Measurements from ENCODE around the gene TGFA.
A peak's percentile ranks its signal among the peaks of the same experiment; 100 is the strongest.

TGFA gene

DNA sequence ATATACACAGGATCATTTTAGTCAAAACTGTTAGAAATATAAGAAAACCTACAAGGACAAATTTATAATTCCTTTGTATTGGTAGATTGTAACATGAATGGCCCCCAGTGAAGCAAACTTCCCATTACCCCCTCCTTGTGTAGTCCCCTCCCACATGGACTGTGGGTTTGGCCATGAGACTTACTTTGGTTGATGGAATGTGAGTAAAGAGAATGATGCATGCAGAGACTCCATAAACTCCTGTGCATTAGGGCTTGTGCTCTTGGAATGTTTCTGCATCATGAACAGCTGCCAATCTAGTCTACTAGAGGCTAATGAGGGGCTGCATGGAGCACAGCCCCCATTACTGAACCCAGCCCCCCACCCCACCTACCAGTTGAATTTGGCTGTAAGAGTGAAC is 8.3 kb upstream of the TGFA start:
- no peaks in the 10 kb centered on the region for H3K36me3 Mint-ChIP-seq (ENCODE audit: low read depth)
- no peak for DNase-seq (ENCODE audit: low spot score)
- H3K27ac Mint-ChIP-seq = no peak overlapping the region
- no peaks in the 10 kb centered on the region for H3K9me3 Mint-ChIP-seq
- no peak overlapping the region for H3K4me3 Mint-ChIP-seq
- H3K4me1 Mint-ChIP-seq (ENCODE audit: low read depth) = no peaks in the 10 kb centered on the region
- peaks cover 19% of the 10 kb centered on the region for H3K27me3 Mint-ChIP-seq (ENCODE audit: low read depth)

- no peak for DNase-seq (ENCODE audit: low spot score)
- H3K27ac Mint-ChIP-seq = no peak overlapping the region
- peaks cover 26% of the 10 kb centered on the region for H3K27me3 Mint-ChIP-seq (ENCODE audit: low read depth)
- no peaks in the 10 kb centered on the region for H3K9me3 Mint-ChIP-seq
- no peaks in the 10 kb centered on the region for H3K4me1 Mint-ChIP-seq (ENCODE audit: low read depth)
- no peak overlapping the region for H3K4me3 Mint-ChIP-seq
- H3K36me3 Mint-ChIP-seq (ENCODE audit: low read depth) = no peaks in the 10 kb centered on the region
These were observed 6.8 kb upstream of the TGFA start for GRCh38 chr2:70560442-70560841.

DNA sequence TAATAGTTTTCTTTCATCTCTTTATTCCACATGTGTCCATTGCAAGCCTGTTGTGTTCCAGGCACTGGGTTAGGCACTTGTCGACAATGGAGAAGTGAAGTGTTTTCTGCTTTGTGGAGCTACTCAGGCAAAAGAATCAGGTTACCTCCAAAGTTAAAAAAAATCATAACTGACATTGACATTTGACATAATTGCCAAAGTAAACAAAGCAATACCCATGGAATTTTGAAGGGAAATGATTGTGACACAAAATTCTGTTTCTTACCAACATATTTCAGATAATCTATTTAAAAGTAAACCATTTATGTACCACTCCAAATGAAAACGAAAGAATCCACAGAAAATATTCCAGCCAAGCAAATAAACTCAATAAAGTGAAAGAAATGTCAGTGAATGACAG is 6.4 kb upstream of the TGFA start:
- Mint-ChIP-seq H3K36me3 (ENCODE audit: low read depth) (no peaks in the 10 kb centered on the region), H3K4me3 (no peak overlapping the region), H3K9me3 (no peaks in the 10 kb centered on the region), H3K4me1 (ENCODE audit: low read depth) (no peaks in the 10 kb centered on the region), H3K27me3 (ENCODE audit: low read depth) (peaks cover 29% of the 10 kb centered on the region), H3K27ac (no peak overlapping the region)
- DNase-seq (ENCODE audit: low spot score) = no peak

GRCh38 chr2:70558195-70558808 is 4.7 kb upstream of the TGFA start:
- Mint-ChIP-seq H3K36me3 (ENCODE audit: low read depth) (no peaks in the 10 kb centered on the region), H3K27ac (no peak overlapping the region), H3K4me1 (ENCODE audit: low read depth) (peaks cover 5% of the 10 kb centered on the region), H3K4me3 (no peak overlapping the region), H3K27me3 (ENCODE audit: low read depth) (peaks cover 37% of the 10 kb centered on the region), H3K9me3 (no peaks in the 10 kb centered on the region)
- no peak for DNase-seq (ENCODE audit: low spot score)

- Mint-ChIP-seq H3K36me3 (ENCODE audit: low read depth) (no peaks in the 10 kb centered on the region), H3K27ac (no peak overlapping the region)
These were observed 3.7 kb upstream of the TGFA start for GRCh38 chr2:70557171-70557838.

GRCh38 chr2:70556608-70557007 is 3.0 kb upstream of the TGFA start:
- Mint-ChIP-seq H3K36me3 (ENCODE audit: low read depth) (no peaks in the 10 kb centered on the region), H3K4me1 (ENCODE audit: low read depth) (peaks cover 16% of the 10 kb centered on the region), H3K27ac (no peak overlapping the region), H3K4me3 (no peak overlapping the region), H3K27me3 (ENCODE audit: low read depth) (peaks cover 50% of the 10 kb centered on the region), H3K9me3 (no peaks in the 10 kb centered on the region)
- no peak for DNase-seq (ENCODE audit: low spot score)

More at GRCh38 chr2:70557171-70557838, 3.7 kb upstream of the TGFA start:
- Mint-ChIP-seq H3K4me1 (ENCODE audit: low read depth) (peaks cover 14% of the 10 kb centered on the region), H3K9me3 (no peaks in the 10 kb centered on the region), H3K4me3 (no peak overlapping the region), H3K27me3 (ENCODE audit: low read depth) (peaks cover 46% of the 10 kb centered on the region)
- no peak for DNase-seq (ENCODE audit: low spot score)

- H3K27ac Mint-ChIP-seq = no peak overlapping the region
- H3K27me3 Mint-ChIP-seq (ENCODE audit: low read depth) = peaks cover 63% of the 10 kb centered on the region
- H3K4me1 Mint-ChIP-seq (ENCODE audit: low read depth) = peaks cover 16% of the 10 kb centered on the region
- H3K4me3 Mint-ChIP-seq = peak overlapping the region; percentile 79
- H3K36me3 Mint-ChIP-seq (ENCODE audit: low read depth) = no peaks in the 10 kb centered on the region
- DNase-seq (ENCODE audit: low spot score) = no peak
- no peaks in the 10 kb centered on the region for H3K9me3 Mint-ChIP-seq
These were observed 789 bp upstream of the TGFA start for GRCh38 chr2:70554338-70554892.

- Mint-ChIP-seq H3K36me3 (ENCODE audit: low read depth) (no peaks in the 10 kb centered on the region), H3K27ac (no peak overlapping the region), H3K27me3 (ENCODE audit: low read depth) (peaks cover 69% of the 10 kb centered on the region), H3K4me1 (ENCODE audit: low read depth) (peaks cover 16% of the 10 kb centered on the region), H3K9me3 (no peaks in the 10 kb centered on the region), H3K4me3 (peak overlapping the region; percentile 68)
- no peak for DNase-seq (ENCODE audit: low spot score)
These were observed 367 bp downstream of the TGFA start for GRCh38 chr2:70553334-70553583.

GRCh38 chr2:70552501-70553333 is 909 bp downstream of the TGFA start:
- Mint-ChIP-seq H3K4me1 (ENCODE audit: low read depth) (peaks cover 16% of the 10 kb centered on the region), H3K27ac (no peak overlapping the region), H3K4me3 (peak overlapping the region; percentile 68), H3K36me3 (ENCODE audit: low read depth) (no peaks in the 10 kb centered on the region), H3K9me3 (no peaks in the 10 kb centered on the region), H3K27me3 (ENCODE audit: low read depth) (peaks cover 66% of the 10 kb centered on the region)
- DNase-seq (ENCODE audit: low spot score) = no peak

DNA sequence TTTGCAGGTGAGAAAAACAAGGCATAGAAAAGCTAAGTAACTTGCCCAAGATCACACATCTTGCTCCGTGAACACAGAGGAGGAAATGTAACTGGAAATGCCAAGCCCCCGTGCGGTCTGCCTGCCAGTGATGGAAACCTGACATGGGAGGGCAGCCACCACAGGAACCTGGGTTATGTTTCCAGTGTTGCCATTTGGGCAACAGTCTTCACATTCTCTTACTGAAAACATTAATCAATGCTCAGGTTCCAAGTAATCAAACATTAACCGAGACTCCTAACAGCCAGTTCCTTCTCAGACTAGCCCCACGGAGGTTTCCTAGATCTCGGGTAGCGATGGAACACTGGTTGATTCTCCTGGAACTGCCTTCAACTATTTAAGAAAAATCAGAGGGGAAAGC is 2.5 kb downstream of the TGFA start:
- no peak overlapping the region for H3K4me3 Mint-ChIP-seq
- DNase-seq (ENCODE audit: low spot score) = no peak

GRCh38 chr2:70549962-70550361 is 3.7 kb downstream of the TGFA start:
- DNase-seq (ENCODE audit: low spot score) = no peak
- Mint-ChIP-seq H3K27ac (no peak overlapping the region), H3K36me3 (ENCODE audit: low read depth) (no peaks in the 10 kb centered on the region), H3K27me3 (ENCODE audit: low read depth) (peaks cover 68% of the 10 kb centered on the region), H3K4me3 (no peak overlapping the region), H3K9me3 (no peaks in the 10 kb centered on the region), H3K4me1 (ENCODE audit: low read depth) (peaks cover 15% of the 10 kb centered on the region)

More for the DNA sequence above, 2.5 kb downstream of the TGFA start:
- H3K4me1 Mint-ChIP-seq (ENCODE audit: low read depth) = peaks cover 16% of the 10 kb centered on the region
- H3K36me3 Mint-ChIP-seq (ENCODE audit: low read depth) = no peaks in the 10 kb centered on the region
- no peaks in the 10 kb centered on the region for H3K9me3 Mint-ChIP-seq
- peaks cover 62% of the 10 kb centered on the region for H3K27me3 Mint-ChIP-seq (ENCODE audit: low read depth)
- H3K27ac Mint-ChIP-seq = no peak overlapping the region

DNA sequence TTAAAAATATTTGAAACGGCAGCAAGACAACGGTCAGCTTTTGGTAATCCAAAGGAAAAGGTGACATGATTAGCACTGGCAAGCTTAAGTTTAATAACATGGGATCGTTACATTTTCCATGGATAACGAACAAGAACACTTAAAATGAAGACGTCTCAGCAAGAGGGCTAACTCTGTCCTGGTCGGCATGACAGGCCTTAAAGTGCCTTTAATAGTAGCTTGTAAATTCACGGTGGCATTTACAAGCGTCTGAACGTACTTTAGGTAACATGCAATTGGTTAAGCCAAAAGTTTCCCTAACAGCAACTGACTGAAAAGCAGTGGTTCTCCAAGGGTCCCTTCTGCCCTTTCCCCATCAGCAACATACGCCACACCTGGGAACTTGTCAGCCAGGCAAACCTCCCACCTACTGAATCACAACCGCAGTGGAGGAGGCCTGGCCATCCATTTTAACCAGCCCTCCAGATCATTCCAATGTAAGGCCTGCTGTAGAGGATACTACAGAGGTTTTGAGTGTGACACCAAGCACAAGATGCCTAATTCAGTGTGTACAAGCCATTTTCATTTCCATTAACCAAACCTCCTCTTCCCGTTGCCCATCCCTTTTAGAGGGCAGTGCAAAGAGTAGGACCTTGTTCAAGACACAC is 4.4 kb downstream of the TGFA start:
- Mint-ChIP-seq H3K36me3 (ENCODE audit: low read depth) (no peaks in the 10 kb centered on the region), H3K9me3 (no peaks in the 10 kb centered on the region), H3K4me3 (no peak overlapping the region), H3K27me3 (ENCODE audit: low read depth) (peaks cover 64% of the 10 kb centered on the region), H3K27ac (no peak overlapping the region), H3K4me1 (ENCODE audit: low read depth) (peaks cover 13% of the 10 kb centered on the region)
- no peak for DNase-seq (ENCODE audit: low spot score)

GRCh38 chr2:70548233-70548632 is 5.4 kb downstream of the TGFA start:
- Mint-ChIP-seq H3K36me3 (ENCODE audit: low read depth) (no peaks in the 10 kb centered on the region), H3K4me3 (no peak overlapping the region)

GRCh38 chr2:70546885-70547284 is 6.7 kb downstream of the TGFA start:
- Mint-ChIP-seq H3K4me3 (no peak overlapping the region), H3K36me3 (ENCODE audit: low read depth) (no peaks in the 10 kb centered on the region), H3K9me3 (no peaks in the 10 kb centered on the region), H3K4me1 (ENCODE audit: low read depth) (no peaks in the 10 kb centered on the region), H3K27ac (no peak overlapping the region), H3K27me3 (ENCODE audit: low read depth) (peaks cover 51% of the 10 kb centered on the region)
- DNase-seq (ENCODE audit: low spot score) = no peak

More at GRCh38 chr2:70548233-70548632, 5.4 kb downstream of the TGFA start:
- Mint-ChIP-seq H3K9me3 (no peaks in the 10 kb centered on the region), H3K27ac (no peak overlapping the region), H3K4me1 (ENCODE audit: low read depth) (peaks cover 10% of the 10 kb centered on the region), H3K27me3 (ENCODE audit: low read depth) (peaks cover 64% of the 10 kb centered on the region)
- DNase-seq (ENCODE audit: low spot score) = no peak

Data from T-helper 2 cell treated with Interferon-gamma antibody and Interleukin-4, amounts not matched to agents 5 μg/mL and 100 μg/mL, for 36 hours (primary cell).